Activated CD4-positive, alpha-beta memory T cell treated with anti-CD3 and anti-CD28 coated beads, Interleukin-2, amount 10 ng/mL, durations not matched to agents 7 days and 5 days (primary cell): ENCODE results near the gene SUCO. TPM values are rescaled to one million over a fixed set of nuclear protein-coding genes. Genes with fewer than 3 reads are reported as not detected.
"Not testable (repeated sequence)": the region's sequence is repeated elsewhere in the genome, so short reads cannot be mapped to it uniquely, and the experiment has no call there.

Experiments used
- CTCF ChIA-PET: fragments of 350-600 bp; sonication (Branson Sonifier 250); formaldehyde crosslinking; loops from one replicate; lab custom pipeline; 2021; ENCODE audit warnings: antibody characterized with exemption, inconsistent platforms; lab: Charles Lee
- POLR2A ChIA-PET: fragments of 350-600 bp; sonication (Branson Sonifier 250); formaldehyde crosslinking; loops from one replicate; lab custom pipeline; 2021; ENCODE audit warnings: antibody characterized with exemption; lab: Charles Lee
- DNase-seq: peaks from one replicate; pipeline ENCODE4 v3.0.0-alpha.2; 2020
- H3K27ac Mint-ChIP-seq: one replicate; pipeline ENCODE4 v1.8.0; 2021; ENCODE audit warnings: mild to moderate bottlenecking, mixed read lengths
- H3K27me3 Mint-ChIP-seq: one replicate; pipeline ENCODE4 v1.8.0; 2021; ENCODE audit warnings: mixed read lengths
- H3K36me3 Mint-ChIP-seq: one replicate; pipeline ENCODE4 v1.8.0; 2021; ENCODE audit warnings: low read depth, mixed read lengths
- H3K4me1 Mint-ChIP-seq: one replicate; pipeline ENCODE4 v1.8.0; 2021; ENCODE audit warnings: mixed read lengths
- H3K4me3 Mint-ChIP-seq: one replicate; pipeline ENCODE4 v1.8.0; 2021; ENCODE audit warnings: mild to moderate bottlenecking, mixed read lengths
- H3K9me3 Mint-ChIP-seq: one replicate; pipeline ENCODE4 v1.8.0; 2021; ENCODE audit warnings: mixed read lengths
- total RNA-seq, 2 experiments: library from RNA; stranded (reverse); gene quantifications; one replicate each; pipeline ENCODE4 v1.2.3, GENCODE V29; 2021

Gene SUCO
- total RNA-seq, 2 experiments from 2014 or later, result 27.3 to 30.8 TPM

- no peak for DNase-seq
- H3K4me1 Mint-ChIP-seq, result no peaks in the 10 kb centered on the region
- CTCF ChIA-PET, result interaction anchor here (6.4 kb wide), 1 partner anchor 114 kb away, joined by 126 read pairs; no protein-coding TSS in a partner anchor
- H3K9me3 Mint-ChIP-seq, result no peaks in the 10 kb centered on the region
- H3K4me3 Mint-ChIP-seq, result no peak overlapping the region
- POLR2A ChIA-PET, result no interaction called here
- peaks cover 38% of the 10 kb centered on the region for H3K36me3 Mint-ChIP-seq
- H3K27ac Mint-ChIP-seq, result no peak overlapping the region
- no peaks in the 10 kb centered on the region for H3K27me3 Mint-ChIP-seq
Observed at GRCh38 chr1:172605641-172606040, 72.7 kb downstream of the SUCO start.

DNA sequence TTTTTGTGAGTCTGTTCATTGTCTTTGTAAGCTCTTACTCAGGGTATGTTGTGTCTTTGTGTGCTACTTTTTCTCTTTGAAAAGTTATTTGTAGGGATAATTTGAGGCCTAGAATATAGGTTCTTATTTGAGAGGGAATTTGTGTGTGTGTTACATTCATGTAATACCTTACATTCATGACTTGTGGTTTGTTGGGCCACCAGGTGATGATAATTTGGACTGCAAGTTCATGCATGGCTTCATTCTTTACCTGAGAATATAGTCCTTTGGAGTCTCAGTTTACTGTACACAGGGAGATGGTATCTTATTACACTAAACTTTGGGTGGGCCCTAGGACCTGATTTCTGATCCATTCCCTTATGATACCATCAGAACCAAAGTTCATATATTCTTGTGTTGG lies 74.2 kb downstream of the SUCO start:
- ChIA-PET POLR2A (no interaction called here), CTCF (interaction anchor here (6.0 to 6.4 kb wide), 2 partner anchors 112 to 120 kb away, joined by 71 to 126 read pairs; no protein-coding TSS in a partner anchor)
- H3K4me3 Mint-ChIP-seq, result no peak overlapping the region
- H3K27me3 Mint-ChIP-seq, result no peaks in the 10 kb centered on the region
- H3K4me1 Mint-ChIP-seq, result no peaks in the 10 kb centered on the region
- H3K36me3 Mint-ChIP-seq, result peaks cover 36% of the 10 kb centered on the region
- H3K9me3 Mint-ChIP-seq, result no peaks in the 10 kb centered on the region
- no peak overlapping the region for H3K27ac Mint-ChIP-seq
- no peak for DNase-seq

- Mint-ChIP-seq H3K27me3 (no peaks in the 10 kb centered on the region), H3K4me3 (no peak overlapping the region), H3K36me3 (peaks cover 29% of the 10 kb centered on the region), H3K4me1 (no peaks in the 10 kb centered on the region), H3K9me3 (no peaks in the 10 kb centered on the region), H3K27ac (no peak overlapping the region)
- ChIA-PET CTCF (interaction anchor here (6.0 to 6.4 kb wide), 2 partner anchors 111 to 119 kb away, joined by 71 to 126 read pairs; no protein-coding TSS in a partner anchor), POLR2A (interaction anchor here (1.0 kb wide), 1 partner anchor 112 kb away, joined by 4 read pairs; no protein-coding TSS in a partner anchor)
- no peak for DNase-seq
Observed at GRCh38 chr1:172608098-172608601, 75.2 kb downstream of the SUCO start.

- peaks cover 27% of the 10 kb centered on the region for H3K36me3 Mint-ChIP-seq
- ChIA-PET POLR2A (interaction anchor here (0.8 to 1.0 kb wide), 2 partner anchors 112 to 116 kb away, joined by 3 read pairs; no protein-coding TSS in a partner anchor), CTCF (interaction anchor here (0.8 to 6.4 kb wide), 12 partner anchors 13 to 122 kb away, joined by 3 to 126 read pairs (median 5); no protein-coding TSS in a partner anchor)
- no peaks in the 10 kb centered on the region for H3K9me3 Mint-ChIP-seq
- H3K27me3 Mint-ChIP-seq, result no peaks in the 10 kb centered on the region
- H3K4me1 Mint-ChIP-seq, result no peaks in the 10 kb centered on the region
- H3K27ac Mint-ChIP-seq, result no peak overlapping the region
- DNase-seq, result no peak
- no peak overlapping the region for H3K4me3 Mint-ChIP-seq
Observed at GRCh38 chr1:172609528-172609927, 76.6 kb downstream of the SUCO start.

DNA sequence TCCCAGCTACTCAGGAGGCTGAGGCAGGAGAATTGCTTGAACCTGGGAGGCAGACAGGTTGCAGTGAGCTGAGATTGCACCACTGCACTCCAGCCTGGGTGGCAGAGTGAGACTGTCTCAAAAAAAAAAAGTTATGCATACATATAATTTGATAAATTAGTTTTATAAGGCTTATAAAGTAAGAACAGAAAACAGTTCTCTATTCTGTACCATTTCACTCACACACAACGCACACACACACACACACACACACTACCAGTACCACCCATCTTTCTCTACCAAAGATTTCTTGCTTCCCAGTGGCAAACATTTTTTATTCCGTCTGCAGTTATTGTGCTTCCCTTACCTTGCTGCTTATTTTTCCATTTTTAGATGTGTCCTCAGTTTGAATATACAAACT lies 79.5 kb downstream of the SUCO start:
- Mint-ChIP-seq H3K4me1 (no peaks in the 10 kb centered on the region), H3K27me3 (no peaks in the 10 kb centered on the region), H3K9me3 (no peaks in the 10 kb centered on the region), H3K27ac (no peak overlapping the region), H3K4me3 (no peak overlapping the region), H3K36me3 (peaks cover 24% of the 10 kb centered on the region)
- ChIA-PET POLR2A (no interaction called here), CTCF (no interaction called here)
- no peak for DNase-seq

DNA sequence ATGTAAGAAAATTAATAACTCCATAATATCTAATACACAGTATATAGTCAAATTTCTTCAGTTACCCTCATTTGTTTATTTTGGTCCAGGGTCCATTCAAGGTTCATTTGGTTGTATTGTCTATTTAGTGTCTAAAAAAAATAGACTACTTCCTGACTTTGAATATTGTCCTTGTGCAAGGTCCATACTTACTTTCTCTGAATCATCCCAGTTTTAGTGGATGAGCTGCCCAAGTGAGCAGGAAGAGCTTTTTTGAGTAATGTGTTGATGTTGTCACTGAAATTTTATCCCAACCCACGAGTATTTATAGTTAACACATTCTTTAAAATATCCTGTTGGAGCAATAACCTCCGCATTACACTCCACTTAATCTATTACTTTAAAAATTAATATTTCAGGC lies 80.3 kb downstream of the SUCO start:
- ChIA-PET POLR2A (no interaction called here), CTCF (interaction anchor here (1.0 kb wide), 1 partner anchor 106 kb away, joined by 4 read pairs; no protein-coding TSS in a partner anchor)
- H3K4me3 Mint-ChIP-seq, result no peak overlapping the region
- H3K9me3 Mint-ChIP-seq, result no peaks in the 10 kb centered on the region
- H3K36me3 Mint-ChIP-seq, result peaks cover 24% of the 10 kb centered on the region
- H3K27ac Mint-ChIP-seq, result no peak overlapping the region
- H3K27me3 Mint-ChIP-seq, result no peaks in the 10 kb centered on the region
- DNase-seq, result no peak
- H3K4me1 Mint-ChIP-seq, result no peaks in the 10 kb centered on the region

DNA sequence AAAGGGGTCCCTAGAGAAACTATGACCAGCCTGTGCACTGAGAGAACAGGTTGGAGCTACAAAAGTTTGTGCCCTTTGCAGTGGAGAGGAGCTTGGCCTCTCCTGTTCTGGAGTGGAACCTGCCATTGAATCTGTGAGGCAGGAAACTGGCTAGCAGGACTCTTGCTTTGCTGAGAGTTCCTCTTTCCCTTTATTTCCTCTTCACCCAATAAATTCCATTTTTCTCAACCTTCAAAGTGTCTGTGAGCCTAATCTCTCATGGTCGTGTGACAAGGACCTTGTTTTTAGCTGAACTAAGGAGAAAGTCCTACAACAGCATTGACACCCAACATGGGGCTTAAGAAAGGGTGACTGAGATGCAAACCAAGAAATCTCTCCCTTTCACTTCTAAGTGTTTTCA lies 83.2 kb downstream of the SUCO start:
- no peak for DNase-seq
- H3K4me3 Mint-ChIP-seq, result no peak overlapping the region
- peaks cover 15% of the 10 kb centered on the region for H3K9me3 Mint-ChIP-seq
- H3K36me3 Mint-ChIP-seq, result peaks cover 17% of the 10 kb centered on the region
- H3K27me3 Mint-ChIP-seq, result no peaks in the 10 kb centered on the region
- ChIA-PET POLR2A (no interaction called here), CTCF (interaction anchor here (1.0 to 1.6 kb wide), 2 partner anchors 104 to 127 kb away, joined by 4 to 5 read pairs; no protein-coding TSS in a partner anchor)
- no peaks in the 10 kb centered on the region for H3K4me1 Mint-ChIP-seq
- H3K27ac Mint-ChIP-seq, result no peak overlapping the region

DNA sequence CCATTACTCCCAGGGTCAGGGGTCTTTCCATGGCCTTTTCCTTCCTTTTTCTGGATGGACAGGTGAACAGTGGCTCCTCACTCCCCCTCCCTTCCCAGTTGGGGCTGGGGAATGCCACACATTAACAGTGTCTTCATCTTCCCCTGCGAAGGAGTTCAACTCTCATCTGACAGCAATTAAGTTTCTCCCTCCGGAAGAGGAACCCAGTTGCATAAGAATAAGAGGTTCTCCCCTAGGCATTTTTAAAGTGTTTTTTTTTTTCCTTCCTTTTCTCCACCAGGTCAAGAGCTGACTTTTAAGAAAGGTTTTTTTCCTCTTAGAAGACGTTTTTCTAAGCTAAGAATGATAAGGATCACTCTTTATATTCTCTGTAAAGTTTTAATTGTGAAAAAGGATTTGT lies 83.7 kb downstream of the SUCO start:
- CTCF ChIA-PET, result interaction anchor here (1.0 to 1.6 kb wide), 3 partner anchors 103 to 127 kb away, joined by 3 to 5 read pairs (median 4); no protein-coding TSS in a partner anchor

GRCh38 chr1:172620603-172621002 lies 87.7 kb downstream of the SUCO start:
- H3K27ac Mint-ChIP-seq, H3K4me3 Mint-ChIP-seq, DNase-seq, H3K4me1 Mint-ChIP-seq, POLR2A ChIA-PET, CTCF ChIA-PET: not testable (repeated sequence)
- peaks cover 12% of the 10 kb centered on the region for H3K27me3 Mint-ChIP-seq
- H3K36me3 Mint-ChIP-seq, result peaks cover 13% of the 10 kb centered on the region
- peaks cover 23% of the 10 kb centered on the region for H3K9me3 Mint-ChIP-seq

More for the DNA sequence above, 83.7 kb downstream of the SUCO start:
- Mint-ChIP-seq H3K4me1 (no peaks in the 10 kb centered on the region), H3K36me3 (peaks cover 13% of the 10 kb centered on the region), H3K9me3 (peaks cover 19% of the 10 kb centered on the region), H3K27me3 (no peaks in the 10 kb centered on the region), H3K27ac (no peak overlapping the region), H3K4me3 (no peak overlapping the region)
- no peak for DNase-seq
- POLR2A ChIA-PET, result no interaction called here

- Mint-ChIP-seq H3K36me3 (peaks cover 10% of the 10 kb centered on the region), H3K4me3 (no peak overlapping the region), H3K27ac (no peak overlapping the region), H3K4me1 (peaks cover 2% of the 10 kb centered on the region), H3K27me3 (peaks cover 18% of the 10 kb centered on the region), H3K9me3 (peaks cover 23% of the 10 kb centered on the region)
- ChIA-PET POLR2A (interaction anchor here (1.2 kb wide), 1 partner anchor 97 kb away, joined by 3 read pairs; no protein-coding TSS in a partner anchor), CTCF (interaction anchor here (1.1 to 1.6 kb wide), 2 partner anchors 13 to 97 kb away, joined by 4 to 5 read pairs; no protein-coding TSS in a partner anchor)
- DNase-seq, result no peak
Observed at GRCh38 chr1:172622541-172622940, 89.6 kb downstream of the SUCO start.

- no peak overlapping the region for H3K27ac Mint-ChIP-seq
- POLR2A ChIA-PET, result no interaction called here
- no peak overlapping the region for H3K4me3 Mint-ChIP-seq
- CTCF ChIA-PET, result no interaction called here
- no peak for DNase-seq
- H3K4me1 Mint-ChIP-seq, result peaks cover 8% of the 10 kb centered on the region
- H3K36me3 Mint-ChIP-seq, result peaks cover 10% of the 10 kb centered on the region
- peaks cover 18% of the 10 kb centered on the region for H3K27me3 Mint-ChIP-seq
- H3K9me3 Mint-ChIP-seq, result peaks cover 20% of the 10 kb centered on the region
Observed at GRCh38 chr1:172623748-172624147, 90.8 kb downstream of the SUCO start.

DNA sequence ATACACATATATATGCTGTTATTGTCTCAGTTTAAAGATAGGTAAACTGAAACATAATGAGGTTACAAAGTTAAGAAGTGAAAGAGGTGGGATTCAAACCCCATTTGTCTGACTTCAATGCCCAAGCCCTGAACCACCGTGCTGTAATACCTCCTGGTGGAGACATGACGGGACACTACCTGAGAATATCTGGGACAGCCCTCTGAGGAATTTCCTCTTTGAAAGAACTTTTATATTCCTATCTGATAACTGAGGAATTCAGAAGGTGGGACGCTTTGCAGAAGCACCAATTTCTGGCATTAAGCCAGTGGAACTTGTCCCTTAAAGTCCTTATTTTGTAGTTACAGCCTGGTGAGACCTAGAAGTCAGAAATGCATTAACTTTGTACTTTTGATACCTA lies 93.9 kb downstream of the SUCO start:
- H3K27me3 Mint-ChIP-seq, result peaks cover 30% of the 10 kb centered on the region
- DNase-seq, result no peak
- H3K4me3 Mint-ChIP-seq, result no peak overlapping the region
- ChIA-PET CTCF (interaction anchor here (2.8 kb wide), 1 partner anchor 93 kb away, joined by 8 read pairs; no protein-coding TSS in a partner anchor), POLR2A (no interaction called here)
- H3K36me3 Mint-ChIP-seq, result peaks cover 3% of the 10 kb centered on the region
- H3K4me1 Mint-ChIP-seq, result peaks cover 24% of the 10 kb centered on the region
- peaks cover 3% of the 10 kb centered on the region for H3K9me3 Mint-ChIP-seq
- H3K27ac Mint-ChIP-seq, result no peak overlapping the region

- Mint-ChIP-seq H3K36me3 (no peaks in the 10 kb centered on the region), H3K4me1 (peaks cover 24% of the 10 kb centered on the region), H3K9me3 (no peaks in the 10 kb centered on the region), H3K27me3 (peaks cover 31% of the 10 kb centered on the region), H3K4me3 (no peak overlapping the region), H3K27ac (no peak overlapping the region)
- CTCF ChIA-PET, result interaction anchor here (2.8 kb wide), 1 partner anchor 92 kb away, joined by 8 read pairs; no protein-coding TSS in a partner anchor
- DNase-seq, result no peak
- POLR2A ChIA-PET, result no interaction called here
Observed at GRCh38 chr1:172627702-172628101, 94.8 kb downstream of the SUCO start.
